D721Med (cell line): ENCODE measurements around the gene YWHAH.

Experiments
- DNase-seq: peaks from one replicate; pipeline ENCODE4 v3.0.0; 2011; ENCODE audit warnings: low spot score; ENCODE audit not compliant: insufficient read length
- FAIRE-seq: peaks from 2 replicates; lab custom pipeline; 2011; peaks lifted over from hg19 to GRCh38; lab: Jason Lieb, UNC
- TF ChIP-seq, protein P1 (sequence below): IDR thresholded peaks from 2 replicates; pipeline ENCODE4 v1.5.1; 2012; ENCODE audit warnings: mild to moderate bottlenecking, control low read depth; ENCODE audit not compliant: insufficient read depth; ENCODE audit errors: missing control alignments

YWHAH gene

DNA sequence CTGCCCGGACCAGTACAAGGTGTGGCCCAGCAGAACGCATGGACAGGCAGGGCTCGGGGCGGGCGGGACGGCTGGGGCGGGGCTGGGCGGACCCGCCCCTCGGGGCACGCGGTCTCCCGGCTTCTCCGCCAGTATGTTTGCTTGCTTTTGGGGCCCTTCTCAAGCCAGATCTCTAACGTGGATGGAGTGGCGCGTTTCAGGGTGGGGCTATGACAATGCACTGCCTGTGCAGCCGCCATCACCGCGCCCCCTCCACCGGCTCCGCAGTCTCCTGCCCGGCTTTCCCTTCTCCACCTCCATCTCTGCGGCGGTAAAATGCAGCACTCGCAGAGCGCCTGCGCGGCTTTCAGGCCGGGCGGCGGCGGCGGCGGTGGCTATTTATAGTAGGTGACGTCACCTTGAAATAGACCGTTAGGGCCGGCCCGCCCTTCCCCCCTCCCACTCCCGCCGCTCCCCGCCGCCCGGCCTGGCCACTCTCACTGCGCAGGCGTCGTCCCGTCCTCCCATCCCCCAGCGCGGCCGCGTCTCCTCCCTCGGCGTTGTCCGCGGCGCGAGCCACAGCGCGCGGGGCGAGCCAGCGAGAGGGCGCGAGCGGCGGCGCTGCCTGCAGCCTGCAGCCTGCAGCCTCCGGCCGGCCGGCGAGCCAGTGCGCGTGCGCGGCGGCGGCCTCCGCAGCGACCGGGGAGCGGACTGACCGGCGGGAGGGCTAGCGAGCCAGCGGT is at the start of gene YWHAH:
TSS of gene YWHAH (plus strand) at position 558 of the 722 bp plus-strand sequence. CDS start 199 bp downstream, outside the sequence.
- DNase-seq (peak; percentile 67), FAIRE-seq (no peak)
- TF ChIP-seq, protein P1, sequence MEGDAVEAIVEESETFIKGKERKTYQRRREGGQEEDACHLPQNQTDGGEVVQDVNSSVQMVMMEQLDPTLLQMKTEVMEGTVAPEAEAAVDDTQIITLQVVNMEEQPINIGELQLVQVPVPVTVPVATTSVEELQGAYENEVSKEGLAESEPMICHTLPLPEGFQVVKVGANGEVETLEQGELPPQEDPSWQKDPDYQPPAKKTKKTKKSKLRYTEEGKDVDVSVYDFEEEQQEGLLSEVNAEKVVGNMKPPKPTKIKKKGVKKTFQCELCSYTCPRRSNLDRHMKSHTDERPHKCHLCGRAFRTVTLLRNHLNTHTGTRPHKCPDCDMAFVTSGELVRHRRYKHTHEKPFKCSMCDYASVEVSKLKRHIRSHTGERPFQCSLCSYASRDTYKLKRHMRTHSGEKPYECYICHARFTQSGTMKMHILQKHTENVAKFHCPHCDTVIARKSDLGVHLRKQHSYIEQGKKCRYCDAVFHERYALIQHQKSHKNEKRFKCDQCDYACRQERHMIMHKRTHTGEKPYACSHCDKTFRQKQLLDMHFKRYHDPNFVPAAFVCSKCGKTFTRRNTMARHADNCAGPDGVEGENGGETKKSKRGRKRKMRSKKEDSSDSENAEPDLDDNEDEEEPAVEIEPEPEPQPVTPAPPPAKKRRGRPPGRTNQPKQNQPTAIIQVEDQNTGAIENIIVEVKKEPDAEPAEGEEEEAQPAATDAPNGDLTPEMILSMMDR, result no peak

DNA sequence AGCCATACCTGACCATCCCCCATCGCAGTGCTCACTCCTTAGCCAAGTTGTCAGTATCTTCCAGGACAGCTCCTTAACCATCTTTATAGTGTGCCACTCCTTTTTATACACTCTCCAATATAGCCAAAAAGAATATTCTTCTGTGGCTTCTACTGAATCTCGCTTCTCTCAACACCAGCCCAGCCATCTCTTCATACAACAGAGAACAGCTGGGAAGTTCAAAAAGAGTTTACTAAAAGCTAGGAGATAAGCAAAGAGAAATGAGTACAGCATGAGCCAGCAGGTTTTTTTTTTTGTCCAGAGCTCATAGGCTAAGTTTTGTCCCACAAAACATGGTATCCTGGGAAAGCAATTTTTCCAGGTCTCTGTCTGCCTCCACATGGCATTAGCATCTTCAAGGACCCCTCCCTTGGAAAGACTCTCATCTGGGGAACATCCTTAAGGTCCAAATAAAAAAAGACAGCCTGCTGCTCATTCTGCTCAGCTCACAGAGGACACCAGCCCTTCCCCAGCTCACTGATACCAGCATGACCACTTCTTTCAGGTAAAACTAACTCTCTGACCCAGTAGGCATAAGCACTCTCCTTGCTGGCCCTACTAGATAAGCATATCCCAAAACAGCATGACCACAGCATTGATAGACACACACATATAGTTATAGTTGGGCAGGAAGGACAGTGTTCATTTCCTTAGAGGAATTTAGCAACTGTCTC is 48.8 kb upstream of the YWHAH start:
- DNase-seq, result no peak
- no peak for FAIRE-seq
- TF ChIP-seq, protein P1, result no peak

DNA sequence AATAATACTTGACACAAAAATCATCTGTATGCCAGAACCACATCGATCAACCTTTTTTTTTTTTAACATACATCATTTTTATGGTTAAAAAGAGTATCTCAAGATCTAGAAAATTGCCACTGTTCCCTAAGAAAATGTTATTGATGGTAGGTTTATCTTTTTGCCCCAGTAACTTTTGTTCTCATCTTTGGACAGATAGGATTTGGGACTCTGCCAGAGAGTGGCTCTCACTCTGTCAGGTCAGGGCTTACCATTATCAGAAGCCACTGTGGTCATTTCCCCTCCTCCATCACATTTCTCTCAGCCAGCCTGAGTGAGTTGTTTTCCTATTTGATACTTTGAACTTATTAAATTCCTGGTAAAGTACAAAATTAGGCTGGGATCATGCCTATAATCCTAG is 47.9 kb upstream of the YWHAH start:
- DNase-seq, result no peak
- FAIRE-seq, result no peak
- TF ChIP-seq, protein P1, result no peak

DNA sequence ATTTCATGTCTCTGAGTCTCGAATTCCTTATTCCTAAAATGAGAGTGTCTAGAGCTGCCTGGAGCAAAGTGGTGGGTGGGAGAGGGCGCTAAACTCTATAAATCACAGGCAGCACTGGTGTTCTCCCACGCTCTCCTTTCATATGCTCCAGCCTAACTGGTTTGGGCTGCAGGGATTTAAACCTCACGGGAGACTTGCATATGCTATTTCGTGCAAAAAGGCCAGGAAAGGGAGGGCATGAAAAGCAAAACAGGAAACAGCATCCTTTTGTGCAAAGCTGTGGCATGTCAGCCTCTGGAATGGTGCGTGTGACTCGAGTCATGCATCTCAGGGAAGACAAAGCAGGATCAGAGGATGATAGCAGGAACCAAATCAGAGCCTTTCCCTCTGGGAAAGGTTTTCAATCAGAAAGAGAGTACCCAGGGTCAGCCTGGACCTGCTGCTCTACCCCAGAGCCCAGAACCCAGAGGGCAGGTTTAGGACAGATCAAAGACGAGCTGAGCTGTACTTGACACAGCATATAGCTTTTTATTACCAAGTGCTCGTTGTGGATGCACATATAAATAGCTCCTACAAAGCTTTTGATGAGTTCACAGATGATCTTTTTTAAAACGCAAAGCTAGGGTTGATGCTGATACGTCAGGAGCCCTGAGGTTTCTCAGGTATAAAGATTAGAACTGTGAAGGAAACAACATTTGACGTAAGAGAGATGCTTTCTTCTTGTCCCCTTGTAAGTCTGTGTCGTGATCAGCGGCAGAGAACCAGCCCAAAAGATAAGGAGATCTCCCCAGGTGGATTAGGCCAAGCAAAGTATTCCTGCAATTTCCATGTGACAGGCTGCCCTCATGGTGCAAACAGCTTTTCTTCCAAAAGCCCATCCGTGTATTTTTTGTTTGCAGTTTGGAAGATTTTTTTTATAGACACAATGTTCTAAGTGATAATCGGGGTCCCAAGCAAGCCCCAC is 46.2 kb upstream of the YWHAH start:
- FAIRE-seq (no peak), DNase-seq (no peak)
- TF ChIP-seq, protein P1, result no peak

DNA sequence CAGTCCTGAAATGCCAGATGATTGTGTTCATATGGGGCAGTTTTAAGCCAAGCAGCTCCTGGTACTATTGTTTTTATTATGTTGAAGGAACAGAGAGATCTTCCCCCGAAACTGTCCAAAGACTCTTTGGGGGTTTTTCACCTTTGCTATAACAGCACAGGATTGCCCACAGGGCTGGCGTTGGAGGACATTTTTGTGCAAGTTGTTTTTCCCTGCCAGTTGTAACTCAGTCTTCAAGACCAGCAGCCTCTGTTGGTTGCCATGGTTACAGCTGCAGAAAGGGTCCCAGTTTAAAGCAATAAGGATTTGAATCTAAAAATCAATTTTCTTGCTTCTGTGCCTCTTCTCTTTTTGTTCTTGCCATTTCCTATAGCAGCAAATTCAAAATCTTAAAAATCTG is 45.4 kb upstream of the YWHAH start:
- FAIRE-seq, result no peak
- DNase-seq, result no peak
- TF ChIP-seq, protein P1, result no peak

DNA sequence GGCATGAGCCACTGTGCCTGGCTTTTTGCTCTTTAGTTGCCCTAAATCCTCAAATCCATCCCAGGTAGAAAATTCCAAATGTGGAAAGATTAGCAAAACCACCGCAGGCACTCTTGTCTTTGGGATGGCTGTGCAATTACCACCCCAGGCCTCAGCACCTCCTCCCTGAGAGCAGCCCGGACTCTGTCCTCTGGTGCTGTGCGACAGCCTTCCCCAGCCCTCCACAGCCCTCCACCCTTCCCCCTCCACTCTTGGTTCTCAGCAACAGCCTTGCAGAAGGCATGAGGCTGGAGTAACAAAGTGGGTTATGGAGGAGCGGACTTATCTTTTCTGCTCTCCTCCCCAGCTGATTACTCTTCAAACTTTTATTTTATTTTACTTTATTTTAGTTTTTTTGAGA is 44.7 kb upstream of the YWHAH start:
- no peak for DNase-seq
- no peak for FAIRE-seq
- TF ChIP-seq, protein P1, result no peak
